ENCODE data around the gene HOOK2. TPM values are rescaled to one million over a fixed set of nuclear protein-coding genes. Genes with fewer than 3 reads are reported as not detected.

Gene HOOK2
- total and polyA plus RNA-seq, 2 of the 13 experiments (the other 11 are each of a cell fraction or from before 2014, with no cell fraction given), result 9.2 to 12.9 TPM

DNA sequence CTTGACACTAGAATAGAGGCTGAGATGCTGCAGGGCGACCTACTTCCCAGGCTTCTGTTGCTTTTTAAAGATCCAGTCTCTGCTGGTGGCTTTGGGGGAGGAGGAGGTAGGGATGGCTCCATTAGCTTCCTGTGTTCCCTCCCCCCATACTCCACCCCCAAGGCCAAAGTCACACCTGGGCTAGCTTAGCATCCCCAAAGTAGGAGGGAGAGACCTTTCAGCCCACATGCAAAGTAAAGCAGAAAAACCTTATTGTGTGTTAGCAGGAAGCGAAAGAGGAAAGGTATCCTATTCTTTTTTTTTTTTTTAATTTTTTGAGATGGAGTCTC, 48.4 kb downstream of the HOOK2 start:
- FAIRE-seq (no peak), DNase-seq (ENCODE audit: low spot score) (no peak), ATAC-seq (no peak)
- Histone ChIP-seq H3K4me2 (ENCODE audit: low read depth, low read length) (no peak overlapping the region), H3K27ac (ENCODE audit: extremely low read length, insufficient read depth, low read length) (no peak overlapping the region), H3K9me3 (ENCODE audit: low read length) (no peaks in the 10 kb centered on the region), H3K9ac (ENCODE audit: insufficient read depth, low read depth, low read length) (no peak overlapping the region), H3K4me3 (replicated peaks in 1 of 3; ENCODE audit: insufficient read depth in 1 of 3, low read depth in 2 of 3, low read length in 3 of 3) (no peak overlapping the region), H3K36me3 (replicated peaks in 1 of 2; ENCODE audit: control insufficient read depth in 1 of 2, insufficient read depth in 2 of 2, low read length in 2 of 2) (peaks cover 17 to 27% of the 10 kb centered on the region in 2 experiments), H4K20me1 (ENCODE audit: insufficient read depth, low read length) (peaks cover 4% of the 10 kb centered on the region; the same call in 1 of the 2 replicates), H3K79me2 (ENCODE audit: insufficient read depth, low read length) (peaks cover 26% of the 10 kb centered on the region), H3K4me1 (ENCODE audit: insufficient read depth, low read length) (peaks cover 17% of the 10 kb centered on the region), H2AFZ (ENCODE audit: low read length) (no peak overlapping the region), H3K27me3 (ENCODE audit: control insufficient read depth in 1 of 2, insufficient read depth in 2 of 2, low read length in 2 of 2) (no peaks in the 10 kb centered on the region; a peak in 1 of 5 replicates)
- WGBS (ENCODE audit: low lambda C conversion rate), result 100% methylated on average over 2 of the region's 2 CpGs
- ChIA-PET POLR2A (no interaction called here), CTCF (ENCODE audit: low intra/inter-chr PET ratio, low total read pairs) (no interaction called here)
- in situ Hi-C loops (cut with HindIII; ENCODE audit: extremely low pct_ligation_motif_present, low pct_unique_long_range_greater_than_20kb) (no loop called here), intact Hi-C loops (cut with micrococcal nuclease; ENCODE audit: unreplicated experiment) (no loop called here)
- no TSS peak for BruUV-seq (replicated peaks)
- TF ChIP-seq ZNF562 (CRISPR knock-in tag; IDR thresholded peaks at IDR 0.05; ENCODE audit: borderline replicate concordance) (no peak), ZFAT (CRISPR knock-in tag; conservative IDR thresholded peaks at IDR 0.05) (no peak), MAFG (CRISPR knock-in tag; IDR thresholded peaks at IDR 0.05) (no peak), ZNF839 (CRISPR knock-in tag; IDR thresholded peaks at IDR 0.05; ENCODE audit: borderline replicate concordance) (no peak), TOE1 (CRISPR knock-in tag; IDR thresholded peaks at IDR 0.05) (no peak)
- TF ChIP-seq, protein P1, sequence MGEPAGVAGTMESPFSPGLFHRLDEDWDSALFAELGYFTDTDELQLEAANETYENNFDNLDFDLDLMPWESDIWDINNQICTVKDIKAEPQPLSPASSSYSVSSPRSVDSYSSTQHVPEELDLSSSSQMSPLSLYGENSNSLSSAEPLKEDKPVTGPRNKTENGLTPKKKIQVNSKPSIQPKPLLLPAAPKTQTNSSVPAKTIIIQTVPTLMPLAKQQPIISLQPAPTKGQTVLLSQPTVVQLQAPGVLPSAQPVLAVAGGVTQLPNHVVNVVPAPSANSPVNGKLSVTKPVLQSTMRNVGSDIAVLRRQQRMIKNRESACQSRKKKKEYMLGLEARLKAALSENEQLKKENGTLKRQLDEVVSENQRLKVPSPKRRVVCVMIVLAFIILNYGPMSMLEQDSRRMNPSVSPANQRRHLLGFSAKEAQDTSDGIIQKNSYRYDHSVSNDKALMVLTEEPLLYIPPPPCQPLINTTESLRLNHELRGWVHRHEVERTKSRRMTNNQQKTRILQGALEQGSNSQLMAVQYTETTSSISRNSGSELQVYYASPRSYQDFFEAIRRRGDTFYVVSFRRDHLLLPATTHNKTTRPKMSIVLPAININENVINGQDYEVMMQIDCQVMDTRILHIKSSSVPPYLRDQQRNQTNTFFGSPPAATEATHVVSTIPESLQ (CRISPR knock-in tag; conservative IDR thresholded peaks at IDR 0.05), result no peak
- TF ChIP-seq, protein P2, sequence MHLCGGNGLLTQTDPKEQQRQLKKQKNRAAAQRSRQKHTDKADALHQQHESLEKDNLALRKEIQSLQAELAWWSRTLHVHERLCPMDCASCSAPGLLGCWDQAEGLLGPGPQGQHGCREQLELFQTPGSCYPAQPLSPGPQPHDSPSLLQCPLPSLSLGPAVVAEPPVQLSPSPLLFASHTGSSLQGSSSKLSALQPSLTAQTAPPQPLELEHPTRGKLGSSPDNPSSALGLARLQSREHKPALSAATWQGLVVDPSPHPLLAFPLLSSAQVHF (CRISPR knock-in tag; IDR thresholded peaks at IDR 0.05), result no peak
- TF ChIP-seq, protein P3, sequence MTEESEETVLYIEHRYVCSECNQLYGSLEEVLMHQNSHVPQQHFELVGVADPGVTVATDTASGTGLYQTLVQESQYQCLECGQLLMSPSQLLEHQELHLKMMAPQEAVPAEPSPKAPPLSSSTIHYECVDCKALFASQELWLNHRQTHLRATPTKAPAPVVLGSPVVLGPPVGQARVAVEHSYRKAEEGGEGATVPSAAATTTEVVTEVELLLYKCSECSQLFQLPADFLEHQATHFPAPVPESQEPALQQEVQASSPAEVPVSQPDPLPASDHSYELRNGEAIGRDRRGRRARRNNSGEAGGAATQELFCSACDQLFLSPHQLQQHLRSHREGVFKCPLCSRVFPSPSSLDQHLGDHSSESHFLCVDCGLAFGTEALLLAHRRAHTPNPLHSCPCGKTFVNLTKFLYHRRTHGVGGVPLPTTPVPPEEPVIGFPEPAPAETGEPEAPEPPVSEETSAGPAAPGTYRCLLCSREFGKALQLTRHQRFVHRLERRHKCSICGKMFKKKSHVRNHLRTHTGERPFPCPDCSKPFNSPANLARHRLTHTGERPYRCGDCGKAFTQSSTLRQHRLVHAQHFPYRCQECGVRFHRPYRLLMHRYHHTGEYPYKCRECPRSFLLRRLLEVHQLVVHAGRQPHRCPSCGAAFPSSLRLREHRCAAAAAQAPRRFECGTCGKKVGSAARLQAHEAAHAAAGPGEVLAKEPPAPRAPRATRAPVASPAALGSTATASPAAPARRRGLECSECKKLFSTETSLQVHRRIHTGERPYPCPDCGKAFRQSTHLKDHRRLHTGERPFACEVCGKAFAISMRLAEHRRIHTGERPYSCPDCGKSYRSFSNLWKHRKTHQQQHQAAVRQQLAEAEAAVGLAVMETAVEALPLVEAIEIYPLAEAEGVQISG (CRISPR knock-in tag; IDR thresholded peaks at IDR 0.05), result no peak
- TF ChIP-seq, protein P4, sequence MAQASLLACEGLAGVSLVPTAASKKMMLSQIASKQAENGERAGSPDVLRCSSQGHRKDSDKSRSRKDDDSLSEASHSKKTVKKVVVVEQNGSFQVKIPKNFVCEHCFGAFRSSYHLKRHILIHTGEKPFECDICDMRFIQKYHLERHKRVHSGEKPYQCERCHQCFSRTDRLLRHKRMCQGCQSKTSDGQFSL (CRISPR knock-in tag; IDR thresholded peaks at IDR 0.05), result no peak
- TF ChIP-seq, protein P5, sequence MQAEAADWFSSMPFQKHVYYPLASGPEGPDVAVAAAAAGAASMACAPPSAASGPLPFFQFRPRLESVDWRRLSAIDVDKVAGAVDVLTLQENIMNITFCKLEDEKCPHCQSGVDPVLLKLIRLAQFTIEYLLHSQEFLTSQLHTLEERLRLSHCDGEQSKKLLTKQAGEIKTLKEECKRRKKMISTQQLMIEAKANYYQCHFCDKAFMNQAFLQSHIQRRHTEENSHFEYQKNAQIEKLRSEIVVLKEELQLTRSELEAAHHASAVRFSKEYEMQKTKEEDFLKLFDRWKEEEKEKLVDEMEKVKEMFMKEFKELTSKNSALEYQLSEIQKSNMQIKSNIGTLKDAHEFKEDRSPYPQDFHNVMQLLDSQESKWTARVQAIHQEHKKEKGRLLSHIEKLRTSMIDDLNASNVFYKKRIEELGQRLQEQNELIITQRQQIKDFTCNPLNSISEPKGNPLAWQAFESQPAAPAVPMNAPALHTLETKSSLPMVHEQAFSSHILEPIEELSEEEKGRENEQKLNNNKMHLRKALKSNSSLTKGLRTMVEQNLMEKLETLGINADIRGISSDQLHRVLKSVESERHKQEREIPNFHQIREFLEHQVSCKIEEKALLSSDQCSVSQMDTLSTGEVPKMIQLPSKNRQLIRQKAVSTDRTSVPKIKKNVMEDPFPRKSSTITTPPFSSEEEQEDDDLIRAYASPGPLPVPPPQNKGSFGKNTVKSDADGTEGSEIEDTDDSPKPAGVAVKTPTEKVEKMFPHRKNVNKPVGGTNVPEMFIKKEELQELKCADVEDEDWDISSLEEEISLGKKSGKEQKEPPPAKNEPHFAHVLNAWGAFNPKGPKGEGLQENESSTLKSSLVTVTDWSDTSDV (CRISPR knock-in tag; IDR thresholded peaks at IDR 0.05), result no peak
- TF ChIP-seq, protein P6, sequence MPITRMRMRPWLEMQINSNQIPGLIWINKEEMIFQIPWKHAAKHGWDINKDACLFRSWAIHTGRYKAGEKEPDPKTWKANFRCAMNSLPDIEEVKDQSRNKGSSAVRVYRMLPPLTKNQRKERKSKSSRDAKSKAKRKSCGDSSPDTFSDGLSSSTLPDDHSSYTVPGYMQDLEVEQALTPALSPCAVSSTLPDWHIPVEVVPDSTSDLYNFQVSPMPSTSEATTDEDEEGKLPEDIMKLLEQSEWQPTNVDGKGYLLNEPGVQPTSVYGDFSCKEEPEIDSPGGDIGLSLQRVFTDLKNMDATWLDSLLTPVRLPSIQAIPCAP (CRISPR knock-in tag; IDR thresholded peaks at IDR 0.05; ENCODE audit: low read depth), result no peak

Data from HepG2 (cell line).